Measurements from ENCODE around the gene SIRPA.
"Not testable (repeated sequence)": the region's sequence is repeated elsewhere in the genome, so short reads cannot be mapped to it uniquely, and the experiment has no call there.

SIRPA gene

DNA sequence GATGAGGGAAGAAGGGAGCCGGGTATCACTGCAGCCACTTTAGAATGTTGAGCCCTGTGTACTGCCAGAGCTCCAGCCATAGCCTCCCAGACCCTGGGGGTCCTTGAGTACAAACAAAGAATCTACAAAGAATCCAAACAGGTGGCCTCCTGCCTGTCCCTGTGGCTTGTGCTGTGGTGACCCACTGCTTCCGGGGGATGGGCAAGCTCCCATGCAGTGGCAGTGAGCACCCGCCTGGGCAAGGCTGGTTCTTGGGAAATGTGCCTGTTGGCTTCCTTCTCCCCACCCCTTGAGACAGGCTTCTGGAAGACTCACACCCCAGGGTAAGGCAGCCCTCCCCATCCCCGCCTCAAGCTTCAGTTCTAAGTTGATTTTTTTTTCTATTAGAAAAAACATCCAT is 13.9 kb downstream of the SIRPA start:
- no peak for DNase-seq

DNA sequence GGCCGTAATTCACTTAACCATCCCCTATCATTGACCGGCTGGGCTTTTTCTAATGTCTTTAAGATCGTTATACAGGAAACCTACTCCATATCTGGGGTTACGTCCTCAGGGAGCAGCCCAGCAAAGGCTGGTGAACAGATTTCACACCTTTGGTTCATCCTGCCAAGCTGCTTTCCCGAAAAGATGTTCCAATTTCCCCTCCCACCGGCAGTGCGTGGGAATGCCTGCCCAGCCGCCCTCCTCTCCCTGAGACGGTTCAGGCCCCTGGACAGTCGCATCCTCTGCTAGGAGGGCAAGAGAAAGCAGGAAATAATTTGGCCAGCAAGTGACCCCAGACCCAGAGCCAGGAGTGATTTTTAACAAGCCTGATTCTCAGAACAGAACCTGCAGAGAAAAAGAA is 16.3 kb downstream of the SIRPA start:
- DNase-seq = no peak

DNA sequence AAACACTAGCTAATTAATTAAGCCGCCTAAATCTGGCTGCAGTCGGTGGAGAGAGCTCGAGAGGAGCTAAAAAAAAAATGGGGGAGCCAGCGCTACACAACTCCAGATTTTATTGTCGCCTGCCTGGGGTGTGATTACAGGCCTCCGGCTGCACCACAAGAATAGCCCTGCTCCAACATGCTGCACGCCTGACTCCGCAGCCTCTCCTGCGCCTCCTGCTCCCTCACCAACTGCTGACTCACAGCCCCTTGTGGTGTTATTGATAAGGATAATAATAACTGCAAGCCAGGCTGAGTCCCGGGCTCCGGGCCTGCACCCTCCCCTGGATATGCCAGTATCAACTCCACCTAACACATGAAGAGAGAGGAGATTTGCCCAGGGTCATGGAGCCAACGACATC is 16.8 kb downstream of the SIRPA start:
- no peak for DNase-seq

DNA sequence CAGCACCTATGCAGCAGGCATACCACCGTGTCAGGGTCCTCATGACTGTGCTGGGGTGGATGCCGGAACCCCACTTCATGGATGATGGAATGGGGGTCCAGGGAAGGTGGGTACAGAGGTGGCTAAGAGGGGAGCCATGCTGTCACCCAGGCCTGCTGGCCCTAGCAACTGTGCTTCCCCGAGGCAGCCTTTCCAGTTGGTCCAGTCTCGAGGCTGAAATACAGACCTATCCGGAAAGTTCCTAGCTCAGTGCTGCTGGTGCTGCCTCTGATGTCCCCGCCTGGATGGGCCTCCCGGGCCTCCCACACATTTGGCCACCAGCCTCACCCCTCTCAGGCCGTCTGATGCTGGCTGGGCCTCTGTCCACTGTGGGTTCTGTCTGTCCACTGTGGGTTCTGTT is 17.4 kb downstream of the SIRPA start:
- no peak for DNase-seq

DNA sequence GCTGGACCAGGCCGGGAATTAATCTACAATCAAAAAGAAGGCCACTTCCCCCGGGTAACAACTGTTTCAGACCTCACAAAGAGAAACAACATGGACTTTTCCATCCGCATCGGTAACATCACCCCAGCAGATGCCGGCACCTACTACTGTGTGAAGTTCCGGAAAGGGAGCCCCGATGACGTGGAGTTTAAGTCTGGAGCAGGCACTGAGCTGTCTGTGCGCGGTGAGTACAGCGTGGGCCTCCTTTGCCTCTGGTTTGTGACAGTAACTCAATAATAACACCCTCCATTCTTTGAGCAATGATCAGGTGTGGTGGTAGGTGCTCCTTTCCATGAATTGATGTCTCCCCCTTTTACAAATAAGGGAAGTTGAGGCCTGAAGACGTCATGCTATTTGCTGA is 20.0 kb downstream of the SIRPA start:
- not testable (repeated sequence) for DNase-seq

DNA sequence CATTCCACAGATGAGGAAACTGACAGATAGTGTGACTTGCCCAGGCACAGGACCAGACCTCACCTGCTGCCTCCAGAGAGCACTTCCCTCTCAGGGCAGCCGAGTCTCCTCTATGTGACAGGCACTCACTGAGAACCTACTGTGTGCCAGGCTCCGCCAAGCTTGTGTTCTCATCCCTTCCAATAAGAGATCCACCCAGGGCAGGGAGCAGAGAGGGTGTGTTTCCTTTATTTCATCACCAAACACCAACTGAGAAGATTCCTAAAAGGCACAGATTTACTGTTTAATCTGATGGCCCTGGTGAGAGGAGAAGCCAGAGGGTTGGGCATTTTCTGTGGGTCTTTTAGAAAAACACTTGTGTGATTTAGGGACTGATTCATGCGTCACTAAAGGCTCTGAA is 20.5 kb downstream of the SIRPA start:
- no peak for DNase-seq

DNA sequence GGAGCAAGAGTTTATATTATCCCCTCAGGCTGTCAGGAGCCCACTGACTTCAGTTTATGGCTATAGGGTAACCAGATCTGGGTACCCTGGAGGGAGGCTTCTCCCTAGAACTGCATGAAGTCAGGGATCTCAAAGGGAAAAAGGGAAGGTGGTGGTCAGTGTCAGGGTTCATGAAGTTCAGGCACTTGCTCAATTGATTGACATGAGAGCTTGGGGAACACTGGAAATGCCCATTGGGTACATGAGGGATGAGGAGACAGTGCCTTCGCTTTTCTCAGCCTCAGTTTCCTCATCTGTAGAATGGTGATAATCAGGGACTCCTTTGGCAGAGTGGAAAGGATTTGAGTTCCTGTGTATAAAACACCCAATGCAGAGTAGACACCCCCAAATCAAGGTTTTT is 22.6 kb downstream of the SIRPA start:
- no peak for DNase-seq

DNA sequence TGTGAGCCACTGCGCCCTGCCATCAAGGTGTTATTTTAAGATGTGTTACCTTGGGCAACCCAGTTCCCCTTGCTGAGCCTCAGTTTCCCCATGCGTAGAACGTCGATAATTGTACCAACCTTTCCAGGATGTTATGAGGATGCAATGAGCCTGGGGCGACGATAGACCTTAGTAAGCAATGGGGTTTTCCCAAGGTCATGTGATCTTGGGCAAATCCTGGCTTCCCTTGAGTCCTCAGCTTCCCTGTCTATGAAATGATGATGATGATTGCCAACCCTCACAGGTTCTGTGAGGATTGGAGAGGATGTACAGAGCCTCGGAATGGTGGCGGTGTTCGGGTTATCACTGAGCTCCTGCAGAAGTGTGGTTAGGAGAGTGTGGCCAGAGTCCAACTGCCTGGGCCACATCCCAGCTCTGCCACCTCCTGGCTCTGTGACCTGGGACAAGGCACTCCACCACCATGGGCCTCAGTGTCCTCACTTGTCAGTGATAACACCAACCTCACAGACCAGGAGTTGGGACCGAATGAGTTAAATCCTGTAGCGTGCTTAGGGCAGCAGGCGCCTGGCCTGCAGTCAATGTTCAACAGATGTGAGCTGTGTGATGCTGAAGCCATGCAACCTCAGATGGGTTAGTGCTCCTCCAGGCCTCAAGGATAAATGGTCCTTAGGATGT is 23.4 kb downstream of the SIRPA start:
- no peak for DNase-seq

DNA sequence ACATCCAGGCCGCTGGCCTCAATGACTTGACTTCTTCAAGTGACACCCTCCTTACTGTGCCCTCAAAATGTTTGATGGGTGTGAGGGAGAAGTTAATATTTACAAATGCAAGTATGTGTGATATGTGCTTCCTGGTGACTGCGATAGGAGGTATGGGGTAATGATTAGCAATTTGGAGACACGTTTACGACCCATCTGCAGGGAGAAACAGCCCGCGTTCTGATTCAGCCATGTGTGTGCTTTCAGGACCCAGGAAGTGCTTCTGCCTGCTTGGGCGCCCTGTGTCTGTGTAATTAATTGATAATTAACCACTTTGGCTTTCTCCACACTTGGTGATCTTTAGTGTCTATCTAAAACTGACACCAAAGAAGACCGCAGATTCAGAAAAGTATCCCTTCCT is 25.0 kb downstream of the SIRPA start:
- no peak for DNase-seq

DNA sequence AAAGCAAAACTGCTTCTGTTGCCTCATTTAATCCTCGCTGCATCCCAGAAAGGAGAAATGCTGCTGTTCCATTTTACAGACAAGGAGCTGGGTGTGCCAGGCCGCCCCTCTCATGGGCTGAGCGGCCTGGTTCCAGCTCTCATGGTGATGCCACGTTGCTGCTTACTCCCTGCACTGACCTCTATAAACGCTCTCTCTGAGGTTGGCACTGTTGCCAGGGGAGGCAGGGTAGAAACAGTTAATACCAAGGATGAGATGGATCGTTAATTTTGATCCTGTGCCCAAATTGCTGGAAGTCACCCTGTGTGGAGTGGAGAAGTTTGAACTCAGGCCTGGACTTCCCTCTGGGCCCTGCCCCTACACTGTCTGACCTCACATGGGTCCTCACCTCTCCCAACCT is 25.6 kb downstream of the SIRPA start:
- DNase-seq = no peak

DNA sequence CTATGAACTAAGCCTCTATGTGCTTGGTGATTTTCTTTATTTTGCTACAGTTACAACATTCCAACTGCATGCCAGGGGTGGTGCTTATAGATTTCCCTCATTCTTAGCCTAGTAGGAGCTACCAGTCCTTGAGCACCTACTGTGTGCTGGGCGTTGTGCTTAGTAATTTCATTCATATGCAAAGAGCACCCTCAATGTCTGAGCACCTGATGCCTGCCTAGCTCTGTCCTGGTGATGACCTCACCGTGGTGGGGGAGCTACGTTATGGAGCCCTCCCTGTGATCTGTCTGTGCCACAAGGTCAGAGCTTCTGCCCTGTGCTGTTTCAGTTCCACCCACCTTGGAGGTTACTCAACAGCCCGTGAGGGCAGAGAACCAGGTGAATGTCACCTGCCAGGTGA is 26.8 kb downstream of the SIRPA start:
- DNase-seq = not testable (repeated sequence)

DNA sequence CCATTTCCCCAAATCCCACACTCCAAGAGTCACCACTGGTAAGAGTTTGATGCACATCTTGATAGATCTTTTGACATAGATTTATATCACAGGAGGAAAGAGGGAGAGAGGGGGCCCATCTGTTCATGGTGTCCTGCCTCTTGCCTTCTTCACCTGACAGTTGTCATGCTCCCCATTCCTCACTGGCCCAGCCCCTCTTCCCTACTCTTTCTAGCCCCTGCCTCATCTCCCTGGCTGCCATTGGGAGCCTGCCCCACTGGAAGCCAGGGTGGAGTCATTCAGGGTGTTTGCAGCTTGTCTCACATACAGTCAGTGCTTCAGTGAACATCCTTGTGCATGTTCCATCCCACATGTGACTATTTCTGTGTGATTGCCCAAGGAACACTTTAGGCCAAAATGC is 27.6 kb downstream of the SIRPA start:
- no peak for DNase-seq

DNA sequence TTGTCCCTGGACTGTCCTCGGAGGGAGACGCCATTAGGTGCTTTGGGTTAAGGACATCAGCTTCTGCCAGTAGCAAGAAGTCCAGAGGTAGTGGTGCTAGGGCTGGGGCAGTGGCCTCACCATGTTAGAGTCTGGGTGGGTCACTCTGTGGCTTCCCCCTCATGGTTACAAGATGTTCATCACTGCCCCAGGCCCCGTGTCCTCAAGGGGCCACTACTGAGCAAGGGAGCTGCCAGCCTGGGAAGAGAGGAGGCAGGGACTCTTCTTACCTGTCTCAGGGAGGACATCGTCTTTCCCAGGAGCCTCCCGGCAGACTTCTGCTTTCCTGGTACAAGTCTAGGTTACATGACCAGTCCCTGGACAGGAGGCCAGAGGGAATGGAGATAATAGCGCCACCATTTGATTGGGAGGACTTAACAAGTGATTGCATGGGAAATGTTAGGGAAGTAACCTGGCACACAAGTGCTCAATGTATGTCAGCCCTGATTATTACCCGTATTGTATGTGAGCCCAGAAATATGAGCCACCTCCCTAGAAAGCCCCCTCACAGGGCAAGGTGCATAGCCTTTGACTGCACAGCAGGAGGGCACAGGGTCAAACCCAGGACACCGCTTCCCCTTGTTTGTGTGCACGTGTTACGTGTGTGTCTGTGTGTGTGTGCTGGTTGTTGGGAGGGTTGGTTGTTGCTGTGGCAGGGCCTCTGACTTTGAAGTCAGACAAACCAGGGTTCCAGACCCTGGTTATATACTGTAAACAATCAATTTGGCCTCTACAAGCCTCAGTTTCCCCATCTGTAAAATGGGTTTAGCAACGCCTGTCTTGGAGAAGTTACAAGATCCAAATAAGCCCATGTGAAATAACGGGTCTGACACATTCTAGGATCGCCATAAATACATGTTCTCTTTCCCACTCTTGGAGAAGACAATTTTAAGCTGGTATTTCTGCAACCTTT is 30.0 kb downstream of the SIRPA start:
- DNase-seq = no peak

DNA sequence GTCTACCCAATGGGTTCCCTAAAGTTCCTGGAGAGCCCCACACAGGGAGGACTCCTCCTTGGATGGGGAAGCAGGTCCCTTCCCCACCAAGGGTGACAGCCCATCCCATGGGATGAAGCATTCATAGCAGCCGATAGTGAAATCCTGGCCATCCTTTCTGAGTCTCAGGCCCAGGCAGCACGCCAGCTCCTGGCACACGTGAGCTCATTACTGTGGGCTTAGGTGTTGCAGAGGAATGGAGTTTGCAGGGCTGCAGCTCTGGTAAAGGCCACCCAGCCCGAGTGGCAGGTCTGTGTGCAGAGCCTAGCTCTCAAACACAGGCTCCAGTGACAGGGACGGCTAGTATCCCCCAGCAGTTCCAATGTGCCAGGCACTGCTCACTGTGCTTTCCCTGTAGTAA is 31.0 kb downstream of the SIRPA start:
- no peak for DNase-seq

DNA sequence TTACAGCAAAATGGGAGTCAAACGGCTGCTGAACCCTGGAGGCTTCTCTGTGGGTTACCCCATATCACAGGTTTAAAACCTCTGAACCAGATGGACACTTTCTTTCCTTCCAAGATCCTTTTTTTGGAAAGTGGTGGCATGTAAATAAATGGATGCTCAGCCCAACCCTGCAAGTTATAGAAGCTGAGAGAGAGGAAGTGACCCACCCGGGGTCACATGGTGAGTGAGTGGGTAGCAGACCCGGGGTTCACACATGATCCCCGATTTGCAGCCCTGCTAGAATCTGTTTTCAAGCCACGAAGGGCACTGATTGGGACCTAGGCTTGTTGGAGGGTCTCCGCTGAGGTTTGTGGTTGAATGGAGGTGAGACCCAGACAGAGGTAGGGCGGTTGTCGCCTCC is 32.0 kb downstream of the SIRPA start:
- no peak for DNase-seq

DNA sequence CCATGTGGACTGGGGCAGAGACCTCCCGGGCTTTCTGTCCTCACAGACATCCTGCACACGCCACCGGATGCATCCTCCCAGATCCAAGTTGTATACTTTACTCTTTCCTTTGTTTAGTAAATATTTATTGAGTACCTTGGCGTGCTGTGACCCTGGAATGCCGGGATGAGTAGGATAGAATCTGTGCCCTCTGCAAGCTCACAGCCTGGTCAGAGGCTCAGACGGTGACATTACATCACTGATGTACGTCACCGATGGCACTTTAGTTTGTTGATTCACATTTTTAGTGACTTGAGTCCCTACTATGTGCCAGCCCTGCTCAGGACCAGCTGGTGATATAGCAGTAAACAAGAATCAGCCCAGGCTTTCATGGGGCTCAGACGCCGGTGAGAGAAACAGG is 32.9 kb downstream of the SIRPA start:
- no peak for DNase-seq

DNA sequence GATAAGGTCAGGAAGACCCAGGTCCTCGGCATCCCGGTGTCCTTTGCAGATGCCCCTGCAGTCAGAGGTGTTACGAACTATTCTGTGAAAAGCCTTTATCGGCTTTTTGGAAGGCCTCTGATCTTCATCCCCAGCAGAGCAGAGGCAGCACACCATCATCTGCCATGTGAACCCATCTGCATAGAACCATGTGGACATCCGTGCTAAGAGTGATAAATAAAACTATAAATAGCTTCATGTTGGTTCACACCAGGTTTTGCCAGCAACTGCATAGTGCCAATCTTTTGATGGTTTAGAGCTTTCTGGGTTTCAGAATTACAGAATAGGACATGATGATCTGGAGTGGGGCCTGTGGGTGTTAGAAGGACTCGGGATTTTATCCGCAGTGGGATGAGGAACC is 33.6 kb downstream of the SIRPA start:
- DNase-seq = no peak

DNA sequence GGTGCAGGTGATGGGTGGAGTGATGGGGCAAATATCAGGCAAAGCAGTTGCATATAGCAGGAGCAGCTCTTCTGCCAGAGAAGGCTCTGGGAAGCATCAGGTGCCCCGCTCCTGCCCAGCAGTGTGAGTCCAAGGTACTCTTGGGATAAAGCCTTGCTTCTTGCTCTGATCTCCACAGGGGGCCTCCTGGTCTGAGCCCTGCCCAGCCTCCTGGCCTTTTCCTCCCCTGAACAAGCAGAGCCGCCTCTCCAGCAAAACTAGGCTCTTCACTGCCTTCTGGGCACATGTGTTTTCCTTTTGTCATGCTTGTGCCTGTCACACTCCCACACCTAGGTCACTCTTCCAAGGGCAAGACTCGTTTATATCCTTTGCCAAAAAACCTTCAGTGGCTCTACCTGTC is 34.3 kb downstream of the SIRPA start:
- DNase-seq = no peak

DNA sequence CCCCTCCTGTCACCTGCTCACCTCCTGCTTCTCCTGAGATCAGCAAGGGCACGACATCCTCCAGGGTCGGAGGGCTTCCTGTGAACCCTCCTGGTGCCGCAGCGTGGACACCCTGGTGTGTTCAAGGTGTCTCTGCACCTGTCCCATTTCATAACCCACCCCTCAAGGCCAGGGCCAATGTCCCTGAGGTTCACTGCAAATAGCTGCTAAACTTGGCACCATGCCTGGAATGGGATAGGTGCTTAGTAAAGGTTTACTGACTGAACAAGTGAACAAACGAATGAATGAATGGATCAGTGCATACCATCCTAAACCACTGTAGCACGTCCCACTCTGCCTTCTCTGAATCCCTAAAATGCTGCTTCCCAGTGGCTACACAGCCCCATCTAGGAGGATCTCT is 35.0 kb downstream of the SIRPA start:
- DNase-seq = no peak

DNA sequence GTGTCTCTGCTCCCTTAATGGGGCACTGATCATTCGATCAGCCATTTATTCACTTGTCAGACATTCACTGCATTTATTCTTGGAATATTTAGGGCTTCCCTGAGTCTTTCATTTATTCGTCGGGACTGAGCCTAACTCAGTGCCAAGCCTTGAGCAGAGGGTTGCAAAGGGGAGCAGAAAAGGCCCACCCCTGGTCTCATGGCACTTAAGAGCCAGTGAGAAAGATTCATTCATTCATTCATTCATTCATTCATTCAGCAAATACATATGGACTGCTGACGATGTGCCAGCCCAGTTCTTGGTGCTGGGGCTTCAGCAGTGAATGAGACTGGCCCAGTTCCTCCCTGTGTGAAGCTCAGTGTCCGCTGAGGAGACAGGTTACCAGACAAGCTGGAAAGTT is 36.6 kb downstream of the SIRPA start:
- DNase-seq = no peak

DNA sequence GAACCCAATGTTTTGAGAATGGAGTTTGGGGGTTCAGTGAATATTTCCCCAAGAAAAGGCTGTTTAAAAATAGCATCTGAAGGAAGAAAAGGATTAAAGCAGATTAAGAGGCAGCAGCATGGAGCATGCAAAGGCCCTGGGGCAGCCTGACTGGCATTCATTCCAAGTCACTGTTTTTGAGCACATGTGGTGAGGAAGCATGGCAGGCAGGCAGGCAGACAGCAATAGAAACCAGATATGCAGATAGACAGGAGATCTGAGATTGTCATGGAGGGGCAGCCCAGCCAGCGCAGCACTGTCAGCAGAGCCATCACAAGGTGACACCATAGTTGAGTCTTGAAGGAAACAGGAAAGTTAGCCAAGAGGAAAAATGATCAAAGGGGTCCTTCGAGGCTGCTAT is 37.8 kb downstream of the SIRPA start:
- no peak for DNase-seq

DNA sequence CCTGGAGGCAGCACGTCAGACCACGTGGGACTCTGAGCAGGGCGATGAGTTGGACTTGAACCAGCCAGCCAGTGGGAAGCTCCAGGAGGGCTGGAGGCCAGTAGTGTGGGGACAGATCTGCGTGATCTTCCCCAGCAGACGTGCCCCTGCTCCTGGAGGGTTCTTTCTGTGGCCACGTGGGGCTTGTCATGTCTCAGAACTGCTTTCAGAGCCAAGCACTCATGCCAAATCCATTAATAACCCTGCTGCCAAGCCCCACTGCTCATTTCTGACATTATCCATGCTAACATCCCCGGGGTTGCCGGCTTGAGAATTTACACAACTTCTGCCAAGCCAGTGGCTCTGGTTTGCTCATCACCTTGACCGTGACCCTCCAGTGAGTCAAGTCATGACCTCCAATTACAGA is 38.3 kb downstream of the SIRPA start:
- DNase-seq = no peak

DNA sequence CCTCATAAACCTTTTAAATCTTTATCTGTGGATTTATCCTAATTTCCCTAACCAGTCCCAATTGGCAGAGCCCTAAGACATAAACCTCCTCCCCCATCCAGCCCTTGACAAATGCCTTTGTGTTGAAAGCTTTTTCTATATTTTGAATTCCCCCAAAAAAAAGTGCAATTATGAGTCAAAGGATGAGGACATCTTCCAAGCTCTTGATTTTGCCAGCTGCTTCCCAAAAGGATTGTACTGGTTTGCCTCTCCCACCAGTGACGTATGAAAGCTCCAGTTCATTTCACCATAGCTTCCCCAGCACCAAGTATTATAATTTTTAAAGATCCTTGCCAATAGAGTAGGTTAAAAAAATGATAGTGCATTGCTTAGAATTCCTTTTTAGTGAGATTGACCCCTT is 38.9 kb downstream of the SIRPA start:
- no peak for DNase-seq

DNA sequence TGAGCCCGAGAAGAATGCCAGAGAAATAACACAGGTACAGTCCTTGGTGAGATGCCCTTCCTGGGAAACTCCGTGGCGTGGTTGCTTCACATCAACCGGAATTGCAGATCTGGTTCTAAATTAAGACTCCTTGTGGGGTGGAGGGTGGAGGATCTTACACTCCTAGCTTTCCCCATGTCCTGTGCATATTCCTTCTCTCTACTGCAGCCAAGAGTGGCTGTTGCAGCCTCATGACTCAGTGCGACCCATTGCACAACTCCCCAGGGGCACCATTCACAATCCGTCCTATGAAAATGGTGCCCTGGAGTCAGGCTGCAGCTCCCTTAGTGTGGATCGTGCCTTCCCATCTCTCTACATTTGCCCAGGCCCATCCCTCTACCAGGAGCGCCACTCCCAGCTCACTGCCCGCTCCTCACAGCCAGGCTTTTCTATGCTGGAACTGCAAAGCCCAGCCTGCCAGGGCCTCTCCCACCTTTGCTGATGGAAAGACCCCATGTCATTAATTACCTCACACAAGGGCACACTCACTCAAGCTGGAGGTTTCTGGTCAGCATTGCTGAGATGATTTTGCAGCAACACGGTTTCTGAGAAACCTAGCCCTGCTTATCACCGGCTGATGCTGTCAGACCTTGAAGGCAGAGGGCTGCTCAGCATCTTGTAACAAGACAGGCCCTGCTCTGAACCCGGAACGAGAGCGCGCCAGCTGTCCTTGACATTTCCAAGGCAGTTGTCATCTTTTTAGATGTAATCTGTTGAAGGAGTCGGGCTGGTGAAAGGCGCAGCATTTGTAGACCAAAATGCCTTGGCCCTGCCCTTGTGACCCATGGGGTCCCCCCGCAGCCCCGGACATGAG is 39.7 kb downstream of the SIRPA start:
- DNase-seq = no peak

Data from DMS153 (cell line).